GM23338 (cell line): ENCODE results near the gene RPL22. TPM values are rescaled to one million over a fixed set of nuclear protein-coding genes. Genes with fewer than 3 reads are reported as not detected.

Source experiments
- ATAC-seq: fragments of 200-7000 bp; cut with Tn5 transposase; 3 replicates; pipeline ENCODE4 v1.9.1; 2020
- DNase-seq: peaks from one replicate; pipeline ENCODE4 v3.0.0-alpha.2; 2015; ENCODE audit warnings: low spot score
- H2AFZ ChIP-seq: fragments of 200-600 bp; sonication (generic); 2 replicates; pipeline ENCODE4 v1.8.0; 2016; ENCODE audit warnings: antibody characterized with exemption, mild to moderate bottlenecking, moderate library complexity
- H3F3A ChIP-seq: fragments of 200-600 bp; sonication (generic); replicated peaks from 2 replicates; pipeline ENCODE4 v1.8.0; 2017; ENCODE audit warnings: antibody characterized with exemption, mixed run types, low read depth
- H3K27ac ChIP-seq: fragments of 200-600 bp; sonication (generic); 2 replicates; pipeline ENCODE4 v1.6.1; 2016; ENCODE audit warnings: low read depth
- H3K27me3 ChIP-seq: fragments of 200-600 bp; sonication (generic); 2 replicates; pipeline ENCODE4 v1.8.0; 2016; ENCODE audit warnings: mild to moderate bottlenecking, mixed run types, moderate library complexity; ENCODE audit not compliant: insufficient read depth
- H3K36me3 ChIP-seq: fragments of 200-600 bp; sonication (generic); 2 replicates; pipeline ENCODE4 v1.8.0; 2016; ENCODE audit warnings: mild to moderate bottlenecking; ENCODE audit not compliant: insufficient read depth
- H3K4me1 ChIP-seq: fragments of 200-600 bp; sonication (generic); 2 replicates; pipeline ENCODE4 v1.8.0; 2016; ENCODE audit warnings: mild to moderate bottlenecking, moderate library complexity; ENCODE audit not compliant: insufficient read depth
- H3K4me2 ChIP-seq: fragments of 200-600 bp; sonication (generic); 2 replicates; pipeline ENCODE4 v1.7.1; 2017; ENCODE audit warnings: mixed run types
- H3K4me3 ChIP-seq: fragments of 200-600 bp; sonication (generic); 2 replicates; pipeline ENCODE4 v1.6.1; 2016; ENCODE audit warnings: mixed run types
- H3K79me2 ChIP-seq: fragments of 200-600 bp; sonication (generic); replicated peaks from 2 replicates; pipeline ENCODE4 v1.8.0; 2017; ENCODE audit warnings: mild to moderate bottlenecking; ENCODE audit not compliant: insufficient read depth
- H3K9me2 ChIP-seq: fragments of 200-600 bp; sonication (generic); 2 replicates; pipeline ENCODE4 v1.8.0; 2017; ENCODE audit not compliant: insufficient read depth
- H4K20me1 ChIP-seq: fragments of 200-600 bp; sonication (generic); replicated peaks from 2 replicates; pipeline ENCODE4 v1.8.0; 2017; ENCODE audit warnings: mild to moderate bottlenecking; ENCODE audit not compliant: insufficient read depth
- H3K27ac Mint-ChIP-seq: 2 replicates; pipeline ENCODE4 v1.8.0; 2020; ENCODE audit warnings: inconsistent platforms, mild to moderate bottlenecking, moderate library complexity, mixed read lengths
- H3K27me3 Mint-ChIP-seq: 3 replicates; pipeline ENCODE4 v1.8.0; 2022; ENCODE audit warnings: low read depth, mild to moderate bottlenecking, moderate library complexity, mixed read lengths, inconsistent platforms; ENCODE audit not compliant: insufficient read depth, poor library complexity
- H3K36me3 Mint-ChIP-seq: 3 replicates; pipeline ENCODE4 v1.8.0; 2021; ENCODE audit warnings: low read depth, mild to moderate bottlenecking, inconsistent platforms, moderate library complexity, mixed read lengths
- H3K4me1 Mint-ChIP-seq: 3 replicates; pipeline ENCODE4 v1.8.0; 2020; ENCODE audit warnings: mild to moderate bottlenecking, inconsistent platforms, mixed read lengths
- H3K4me3 Mint-ChIP-seq: 3 replicates; pipeline ENCODE4 v1.8.0; 2021; ENCODE audit warnings: moderate library complexity, mild to moderate bottlenecking, inconsistent platforms, mixed read lengths
- H3K9me3 Mint-ChIP-seq: 3 replicates; pipeline ENCODE4 v1.8.0; 2020; ENCODE audit warnings: moderate library complexity, mild to moderate bottlenecking, inconsistent platforms, mixed read lengths
- NANOG ChIP-seq: IDR thresholded peaks from 2 replicates; pipeline ENCODE4 v1.6.1; 2016; ENCODE audit warnings: antibody characterized with exemption, borderline replicate concordance
- POLR2AphosphoS5 ChIP-seq: IDR thresholded peaks from 2 replicates; pipeline ENCODE4 v1.6.1; 2016; ENCODE audit warnings: antibody characterized with exemption, low read depth
- REST ChIP-seq: IDR thresholded peaks from one replicate; pipeline ENCODE4 v1.6.1; 2018; ENCODE audit warnings: antibody characterized with exemption; ENCODE audit not compliant: unreplicated experiment
- ZNF114 ChIP-seq: fragments of 250-450 bp; sonication (Bioruptor Pico); IDR thresholded peaks from 2 replicates; pipeline ENCODE4 v1.5.0; 2020; ENCODE audit warnings: mild to moderate bottlenecking, moderate library complexity
- ZNF331 ChIP-seq: fragments of 250-450 bp; sonication (Bioruptor Pico); IDR thresholded peaks from 2 replicates; pipeline ENCODE4 v1.5.0; 2020; ENCODE audit warnings: low read depth, mild to moderate bottlenecking, moderate library complexity
- polyA plus RNA-seq: library from polyadenylated mRNA; unstranded; fragments of >200 nt; fragmentation: Nextera tagmentation; extraction: Ambion mirVana; gene quantifications from 2 replicates; pipeline ENCODE4 v1.2.1, GENCODE V29; 2016
- total RNA-seq: library from RNA; depleted of rRNA; stranded (reverse); fragments of >200 nt; shearing (Covaris generic); gene quantifications from 2 replicates; pipeline ENCODE4 v1.2.3, GENCODE V29; 2014
- TF ChIP-seq, protein P1 (sequence below), 2 experiments: fragments of 200-600 bp in 1 of 2; sonication (generic) in 1 of 2; conservative IDR thresholded peaks; 2 replicates each; pipeline versions ENCODE4 v1.5.1 to v1.6.1; 2016 to 2017; ENCODE audit warnings: antibody characterized with exemption in 2 of 2, low read depth in 2 of 2, mild to moderate bottlenecking in 2 of 2, moderate library complexity in 1 of 2

The RPL22 gene
- total and polyA plus RNA-seq, 2 experiments from 2014 or later = 145 to 818 TPM

DNA sequence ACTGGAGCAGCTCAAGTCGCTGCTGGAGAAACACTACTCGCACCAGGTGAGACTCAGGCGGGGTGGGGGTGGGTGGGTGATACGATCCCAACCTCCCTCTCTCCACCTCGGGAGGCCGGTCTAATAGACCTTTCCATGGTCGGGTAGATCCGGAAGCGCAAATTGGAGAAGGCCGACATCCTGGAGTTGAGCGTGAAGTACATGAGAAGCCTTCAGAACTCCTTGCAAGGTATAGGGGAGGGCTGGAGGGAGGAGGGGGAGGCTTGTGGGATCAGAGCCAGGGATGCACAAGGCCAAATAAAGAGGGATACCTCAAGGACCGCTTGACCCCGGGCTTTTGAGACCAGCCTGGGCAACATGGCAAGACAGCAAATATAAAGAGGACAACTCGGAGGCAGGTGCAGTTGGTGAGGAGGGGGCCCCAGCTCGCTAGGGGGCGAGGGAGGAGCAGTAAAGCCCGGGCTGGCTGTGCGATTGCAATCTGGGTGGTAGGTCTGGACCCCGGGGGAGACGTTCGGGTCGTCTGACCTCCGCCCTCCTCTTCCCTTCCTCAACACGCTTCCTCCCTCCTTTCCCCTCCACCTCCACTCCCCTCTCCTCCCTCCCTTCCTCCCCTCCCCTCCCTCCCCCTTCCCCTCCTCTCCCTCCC, 45.1 kb upstream of the RPL22 start:
- peaks cover 44% of the 10 kb centered on the region for H3K27me3 Mint-ChIP-seq

DNA sequence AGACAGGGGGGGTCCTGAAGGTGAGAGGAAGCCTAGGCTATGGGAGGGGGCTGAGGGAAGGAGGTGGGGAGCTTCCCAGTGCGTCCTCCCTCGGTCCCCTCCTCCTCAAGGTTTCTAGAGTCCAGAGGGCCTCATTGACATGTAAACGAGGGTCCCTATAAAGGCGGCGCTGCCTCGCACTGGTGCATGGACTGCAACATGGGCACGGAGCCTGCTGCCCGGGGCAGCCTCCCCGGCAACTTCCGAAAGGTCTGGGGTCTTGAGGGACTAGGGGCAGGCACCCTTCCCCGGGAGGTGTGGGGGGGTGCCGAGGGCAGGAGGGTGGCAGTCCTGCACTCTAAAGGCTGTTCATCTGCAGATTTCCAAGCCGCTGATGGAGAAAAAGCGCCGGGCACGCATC, 44.6 kb upstream of the RPL22 start, which contains the start of gene HES3:
HES3 (plus strand) TSS at position 187 of the 400 bp plus-strand sequence; CDS start at position 374, 187 bp downstream.
- ATAC-seq = no peak; the same call in 2 of the 3 replicates
- peaks cover 45% of the 10 kb centered on the region for H3K27me3 ChIP-seq
- DNase-seq = peak; percentile 78

More for the DNA sequence above, 45.1 kb upstream of the RPL22 start:
- Histone ChIP-seq H3K27me3 (peaks cover 50% of the 10 kb centered on the region), H3K4me1 (peaks cover 39% of the 10 kb centered on the region), H3K4me3 (peak overlapping the region; percentile 83), H3K36me3 (no peaks in the 10 kb centered on the region), H3F3A (peaks cover 25% of the 10 kb centered on the region), H3K9me2 (no peaks in the 10 kb centered on the region), H3K27ac (no peak overlapping the region), H3K79me2 (no peaks in the 10 kb centered on the region), H4K20me1 (peaks cover 6% of the 10 kb centered on the region; the same call in 1 of the 2 replicates), H2AFZ (no peak overlapping the region), H3K4me2 (peak overlapping the region; percentile 98)
- Mint-ChIP-seq H3K9me3 (no peaks in the 10 kb centered on the region), H3K36me3 (no peaks in the 10 kb centered on the region), H3K27ac (no peak overlapping the region), H3K4me1 (peaks cover 39% of the 10 kb centered on the region), H3K4me3 (peak overlapping the region; percentile 82)
- DNase-seq = no peak
- TF ChIP-seq ZNF114 (CRISPR knock-in tag) = no peak
- TF ChIP-seq, protein P1, sequence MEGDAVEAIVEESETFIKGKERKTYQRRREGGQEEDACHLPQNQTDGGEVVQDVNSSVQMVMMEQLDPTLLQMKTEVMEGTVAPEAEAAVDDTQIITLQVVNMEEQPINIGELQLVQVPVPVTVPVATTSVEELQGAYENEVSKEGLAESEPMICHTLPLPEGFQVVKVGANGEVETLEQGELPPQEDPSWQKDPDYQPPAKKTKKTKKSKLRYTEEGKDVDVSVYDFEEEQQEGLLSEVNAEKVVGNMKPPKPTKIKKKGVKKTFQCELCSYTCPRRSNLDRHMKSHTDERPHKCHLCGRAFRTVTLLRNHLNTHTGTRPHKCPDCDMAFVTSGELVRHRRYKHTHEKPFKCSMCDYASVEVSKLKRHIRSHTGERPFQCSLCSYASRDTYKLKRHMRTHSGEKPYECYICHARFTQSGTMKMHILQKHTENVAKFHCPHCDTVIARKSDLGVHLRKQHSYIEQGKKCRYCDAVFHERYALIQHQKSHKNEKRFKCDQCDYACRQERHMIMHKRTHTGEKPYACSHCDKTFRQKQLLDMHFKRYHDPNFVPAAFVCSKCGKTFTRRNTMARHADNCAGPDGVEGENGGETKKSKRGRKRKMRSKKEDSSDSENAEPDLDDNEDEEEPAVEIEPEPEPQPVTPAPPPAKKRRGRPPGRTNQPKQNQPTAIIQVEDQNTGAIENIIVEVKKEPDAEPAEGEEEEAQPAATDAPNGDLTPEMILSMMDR (conservative IDR thresholded peaks at IDR 0.05; ENCODE audit: low read depth in 2 of 2) = 0 out of 4 replicates have a peak, but pooled peaks of 1 of the 2 experiments have one; percentile 1
- ATAC-seq = no peak

More for the DNA sequence above, 44.6 kb upstream of the RPL22 start, which contains the start of gene HES3:
- Histone ChIP-seq H3K4me1 (peaks cover 40% of the 10 kb centered on the region), H4K20me1 (peaks cover 6% of the 10 kb centered on the region; the same call in 1 of the 2 replicates), H3K9me2 (no peaks in the 10 kb centered on the region), H3K79me2 (no peaks in the 10 kb centered on the region), H3K27ac (no peak within 1 kb of the TSS), H3F3A (peaks cover 25% of the 10 kb centered on the region), H3K4me3 (peak within 1 kb of the TSS; percentile 83), H3K4me2 (peak within 1 kb of the TSS; percentile 98), H2AFZ (no peak within 1 kb of the TSS), H3K36me3 (no peaks in the 10 kb centered on the region)
- TF ChIP-seq POLR2AphosphoS5 (peak; percentile 77), NANOG (no peak), ZNF331 (no peak), REST (no peak)
- Mint-ChIP-seq H3K9me3 (no peaks in the 10 kb centered on the region), H3K36me3 (no peaks in the 10 kb centered on the region), H3K27ac (no peak within 1 kb of the TSS), H3K4me1 (peaks cover 44% of the 10 kb centered on the region), H3K27me3 (peaks cover 46% of the 10 kb centered on the region), H3K4me3 (peak within 1 kb of the TSS; percentile 82)
